ENCODE measurements around the gene MRI1. TPM values are rescaled to one million over a fixed set of nuclear protein-coding genes. Genes with fewer than 3 reads are reported as not detected.

MRI1 gene
- total and polyA plus RNA-seq, 10 of the 15 experiments (the other 5 are each of a cell fraction or from before 2014, with no cell fraction given), result 5.4 to 50.3 (median 28.3) TPM

DNA sequence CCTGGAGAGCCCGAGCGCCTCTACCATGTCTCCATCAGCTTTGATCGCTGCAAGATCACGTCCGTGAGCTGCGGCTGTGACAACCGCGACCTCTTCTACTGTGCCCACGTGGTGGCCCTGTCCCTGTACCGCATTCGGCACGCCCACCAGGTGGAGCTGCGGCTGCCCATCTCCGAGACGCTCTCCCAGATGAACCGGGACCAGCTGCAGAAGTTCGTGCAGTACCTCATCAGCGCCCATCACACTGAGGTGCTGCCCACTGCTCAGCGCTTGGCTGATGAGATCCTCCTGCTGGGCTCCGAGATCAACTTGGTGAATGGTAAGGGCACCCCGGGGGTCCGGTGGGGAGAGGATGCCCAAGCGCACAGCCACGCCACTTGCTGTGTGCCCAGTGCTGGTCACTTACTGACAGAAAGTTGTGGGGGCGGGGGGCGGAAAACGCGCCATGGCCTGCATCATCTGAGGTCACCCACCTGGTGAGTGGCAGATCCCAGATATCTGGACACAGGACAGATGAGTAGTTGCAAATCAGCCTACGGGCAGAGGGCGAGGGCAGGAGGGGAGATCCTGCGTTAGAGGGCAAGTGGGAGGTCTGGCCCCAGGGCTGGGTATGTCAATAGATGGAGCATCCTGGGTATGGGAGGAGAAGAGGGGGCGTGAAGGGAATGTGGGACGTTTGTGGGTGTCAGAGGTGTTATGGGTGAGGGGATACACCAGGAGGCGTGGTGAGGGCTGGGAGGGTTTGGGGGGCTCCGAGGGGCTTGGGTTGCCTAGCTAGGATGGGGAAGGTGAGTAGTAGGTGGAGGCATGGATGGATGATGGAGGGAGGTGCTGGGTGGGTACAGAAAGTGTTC is 40.7 kb downstream of the MRI1 start:
- ChIA-PET RAD21 (ENCODE audit: unreplicated experiment) (no interaction called here), CTCF (no interaction called here), POLR2A (no interaction called here), SMC1A (ENCODE audit: uncharacterized antibody, unreplicated experiment) (no interaction called here)
- no peak overlapping the region for H2AFZ ChIP-seq (ENCODE audit: control insufficient read depth, low read depth, low read length)
- TF ChIP-seq ZNF622 (IDR thresholded peaks at IDR 0.05) (no peak), RELA (IDR thresholded peaks at IDR 0.05; ENCODE audit: borderline replicate concordance, partially characterized antibody) (no peak), BACH1 (IDR thresholded peaks at IDR 0.05; ENCODE audit: borderline replicate concordance) (no peak), TAF1 (IDR thresholded peaks at IDR 0.05; ENCODE audit: borderline replicate concordance, low read depth, low read length) (no peak)
- TF ChIP-seq, protein P1, sequence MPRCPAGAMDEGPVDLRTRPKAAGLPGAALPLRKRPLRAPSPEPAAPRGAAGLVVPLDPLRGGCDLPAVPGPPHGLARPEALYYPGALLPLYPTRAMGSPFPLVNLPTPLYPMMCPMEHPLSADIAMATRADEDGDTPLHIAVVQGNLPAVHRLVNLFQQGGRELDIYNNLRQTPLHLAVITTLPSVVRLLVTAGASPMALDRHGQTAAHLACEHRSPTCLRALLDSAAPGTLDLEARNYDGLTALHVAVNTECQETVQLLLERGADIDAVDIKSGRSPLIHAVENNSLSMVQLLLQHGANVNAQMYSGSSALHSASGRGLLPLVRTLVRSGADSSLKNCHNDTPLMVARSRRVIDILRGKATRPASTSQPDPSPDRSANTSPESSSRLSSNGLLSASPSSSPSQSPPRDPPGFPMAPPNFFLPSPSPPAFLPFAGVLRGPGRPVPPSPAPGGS (IDR thresholded peaks at IDR 0.05; ENCODE audit: borderline replicate concordance, insufficient read depth, low read depth, low read length, poor library complexity, severe bottlenecking), result no peak
- TF ChIP-seq, protein P2, sequence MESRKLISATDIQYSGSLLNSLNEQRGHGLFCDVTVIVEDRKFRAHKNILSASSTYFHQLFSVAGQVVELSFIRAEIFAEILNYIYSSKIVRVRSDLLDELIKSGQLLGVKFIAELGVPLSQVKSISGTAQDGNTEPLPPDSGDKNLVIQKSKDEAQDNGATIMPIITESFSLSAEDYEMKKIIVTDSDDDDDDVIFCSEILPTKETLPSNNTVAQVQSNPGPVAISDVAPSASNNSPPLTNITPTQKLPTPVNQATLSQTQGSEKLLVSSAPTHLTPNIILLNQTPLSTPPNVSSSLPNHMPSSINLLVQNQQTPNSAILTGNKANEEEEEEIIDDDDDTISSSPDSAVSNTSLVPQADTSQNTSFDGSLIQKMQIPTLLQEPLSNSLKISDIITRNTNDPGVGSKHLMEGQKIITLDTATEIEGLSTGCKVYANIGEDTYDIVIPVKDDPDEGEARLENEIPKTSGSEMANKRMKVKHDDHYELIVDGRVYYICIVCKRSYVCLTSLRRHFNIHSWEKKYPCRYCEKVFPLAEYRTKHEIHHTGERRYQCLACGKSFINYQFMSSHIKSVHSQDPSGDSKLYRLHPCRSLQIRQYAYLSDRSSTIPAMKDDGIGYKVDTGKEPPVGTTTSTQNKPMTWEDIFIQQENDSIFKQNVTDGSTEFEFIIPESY (IDR thresholded peaks at IDR 0.05), result peak; percentile 78; the same call in 1 of the 2 replicates
- TF ChIP-seq, protein P3, sequence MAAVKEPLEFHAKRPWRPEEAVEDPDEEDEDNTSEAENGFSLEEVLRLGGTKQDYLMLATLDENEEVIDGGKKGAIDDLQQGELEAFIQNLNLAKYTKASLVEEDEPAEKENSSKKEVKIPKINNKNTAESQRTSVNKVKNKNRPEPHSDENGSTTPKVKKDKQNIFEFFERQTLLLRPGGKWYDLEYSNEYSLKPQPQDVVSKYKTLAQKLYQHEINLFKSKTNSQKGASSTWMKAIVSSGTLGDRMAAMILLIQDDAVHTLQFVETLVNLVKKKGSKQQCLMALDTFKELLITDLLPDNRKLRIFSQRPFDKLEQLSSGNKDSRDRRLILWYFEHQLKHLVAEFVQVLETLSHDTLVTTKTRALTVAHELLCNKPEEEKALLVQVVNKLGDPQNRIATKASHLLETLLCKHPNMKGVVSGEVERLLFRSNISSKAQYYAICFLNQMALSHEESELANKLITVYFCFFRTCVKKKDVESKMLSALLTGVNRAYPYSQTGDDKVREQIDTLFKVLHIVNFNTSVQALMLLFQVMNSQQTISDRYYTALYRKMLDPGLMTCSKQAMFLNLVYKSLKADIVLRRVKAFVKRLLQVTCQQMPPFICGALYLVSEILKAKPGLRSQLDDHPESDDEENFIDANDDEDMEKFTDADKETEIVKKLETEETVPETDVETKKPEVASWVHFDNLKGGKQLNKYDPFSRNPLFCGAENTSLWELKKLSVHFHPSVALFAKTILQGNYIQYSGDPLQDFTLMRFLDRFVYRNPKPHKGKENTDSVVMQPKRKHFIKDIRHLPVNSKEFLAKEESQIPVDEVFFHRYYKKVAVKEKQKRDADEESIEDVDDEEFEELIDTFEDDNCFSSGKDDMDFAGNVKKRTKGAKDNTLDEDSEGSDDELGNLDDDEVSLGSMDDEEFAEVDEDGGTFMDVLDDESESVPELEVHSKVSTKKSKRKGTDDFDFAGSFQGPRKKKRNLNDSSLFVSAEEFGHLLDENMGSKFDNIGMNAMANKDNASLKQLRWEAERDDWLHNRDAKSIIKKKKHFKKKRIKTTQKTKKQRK (IDR thresholded peaks at IDR 0.05; ENCODE audit: low read depth, low read length), result no peak
- TF ChIP-seq, protein P4, sequence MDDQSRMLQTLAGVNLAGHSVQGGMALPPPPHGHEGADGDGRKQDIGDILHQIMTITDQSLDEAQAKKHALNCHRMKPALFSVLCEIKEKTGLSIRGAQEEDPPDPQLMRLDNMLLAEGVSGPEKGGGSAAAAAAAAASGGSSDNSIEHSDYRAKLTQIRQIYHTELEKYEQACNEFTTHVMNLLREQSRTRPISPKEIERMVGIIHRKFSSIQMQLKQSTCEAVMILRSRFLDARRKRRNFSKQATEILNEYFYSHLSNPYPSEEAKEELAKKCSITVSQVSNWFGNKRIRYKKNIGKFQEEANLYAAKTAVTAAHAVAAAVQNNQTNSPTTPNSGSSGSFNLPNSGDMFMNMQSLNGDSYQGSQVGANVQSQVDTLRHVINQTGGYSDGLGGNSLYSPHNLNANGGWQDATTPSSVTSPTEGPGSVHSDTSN (IDR thresholded peaks at IDR 0.05; ENCODE audit: insufficient replicate concordance, low read depth, low read length), result no peak
- BruUV-seq (replicated peaks), result no TSS peak
- intact Hi-C loops (cut with micrococcal nuclease; ENCODE audit: unreplicated experiment), result no loop called here
- H3K36me3 ChIP-seq (ENCODE audit: control insufficient read depth in 2 of 2, insufficient read depth in 2 of 2, low read length in 1 of 2), result no peaks in the 10 kb centered on the region
- DNase-seq (ENCODE audit: low read depth, low spot score) (no peak), FAIRE-seq (no peak), ATAC-seq (no peak)
- H4K20me1 ChIP-seq (ENCODE audit: control insufficient read depth, insufficient read depth), result no peaks in the 10 kb centered on the region
- in situ Hi-C loops (cut with MboI), result no loop called here
- H3K79me2 ChIP-seq (ENCODE audit: control insufficient read depth, insufficient read depth, low read length), result no peaks in the 10 kb centered on the region
- no peaks in the 10 kb centered on the region; the same call in 2 of the 3 replicates for H3K9me3 ChIP-seq (replicated peaks; ENCODE audit: control insufficient read depth, insufficient read depth, low read length)
- no peak overlapping the region for H3K4me3 ChIP-seq
- no peaks in the 10 kb centered on the region for H3K27me3 ChIP-seq (replicated peaks in 1 of 2; ENCODE audit: control insufficient read depth in 2 of 2, insufficient read depth in 2 of 2, low read length in 1 of 2)
- H3K9ac ChIP-seq (ENCODE audit: control insufficient read depth, insufficient read depth, low read length), result no peak overlapping the region
- no peaks in the 10 kb centered on the region for H3K4me1 ChIP-seq (ENCODE audit: control insufficient read depth, insufficient read depth, low read length)
- H3K4me2 ChIP-seq (ENCODE audit: control insufficient read depth, insufficient read depth), result no peak overlapping the region
- 89% methylated on average over 34 of the region's 35 CpGs for WGBS (ENCODE audit: insufficient coverage, insufficient replicate concordance, low lambda C conversion rate, missing lambda C conversion rate)
- no peak overlapping the region for H3K27ac ChIP-seq (ENCODE audit: control insufficient read depth, insufficient read depth)
